ENCODE data around the gene GADD45GIP1.

Gene GADD45GIP1

DNA sequence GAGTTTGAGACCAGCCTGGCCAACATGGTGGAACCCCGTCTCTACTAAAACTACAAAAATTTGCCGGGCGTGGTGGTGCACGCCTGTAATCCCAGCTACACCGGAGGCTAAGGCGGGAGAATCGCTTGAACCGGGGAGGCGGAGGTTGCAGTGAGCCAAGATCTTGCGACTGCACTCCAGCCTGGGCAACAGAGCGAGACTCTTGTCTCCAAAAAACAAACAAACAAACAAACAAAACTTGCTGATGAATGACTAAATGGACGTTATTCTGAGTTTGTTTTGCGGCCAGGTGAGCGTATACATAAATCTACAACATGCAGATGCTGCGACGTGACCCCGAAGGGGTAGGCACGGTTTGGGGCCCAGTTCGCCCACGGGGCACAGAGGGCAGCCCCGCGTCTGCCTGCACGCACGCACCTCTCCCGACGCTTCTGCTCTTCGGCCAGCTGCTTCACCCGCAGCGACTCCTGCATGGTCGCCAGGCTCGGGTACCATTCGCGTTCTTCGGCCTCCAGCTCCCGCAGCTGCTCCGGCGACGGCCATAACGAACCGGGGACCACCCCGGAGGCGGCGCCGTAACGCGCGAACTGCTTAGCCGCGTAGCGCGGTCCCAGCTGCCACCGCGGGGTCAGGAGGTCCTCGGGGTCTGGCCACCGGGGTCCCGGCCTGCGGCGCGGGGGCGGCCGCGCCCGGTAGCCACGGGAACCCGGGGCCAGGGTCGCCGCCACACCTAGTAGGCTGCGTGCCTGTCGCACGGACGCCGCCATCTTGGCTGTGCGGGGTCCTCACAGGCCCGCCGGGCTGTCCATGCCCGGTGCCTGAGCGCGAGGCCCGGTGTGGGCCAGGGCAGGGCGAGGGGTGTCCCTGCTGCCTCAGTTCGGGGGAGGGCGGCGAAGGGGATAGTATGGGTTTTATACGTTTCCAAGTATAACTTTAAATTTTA is at the start of gene GADD45GIP1:
Gene GADD45GIP1 (minus strand): TSS at position 778 of the 943 bp plus-strand sequence. CDS start 11 bp downstream, at position 767.
- DNase-seq, result no peak

DNA sequence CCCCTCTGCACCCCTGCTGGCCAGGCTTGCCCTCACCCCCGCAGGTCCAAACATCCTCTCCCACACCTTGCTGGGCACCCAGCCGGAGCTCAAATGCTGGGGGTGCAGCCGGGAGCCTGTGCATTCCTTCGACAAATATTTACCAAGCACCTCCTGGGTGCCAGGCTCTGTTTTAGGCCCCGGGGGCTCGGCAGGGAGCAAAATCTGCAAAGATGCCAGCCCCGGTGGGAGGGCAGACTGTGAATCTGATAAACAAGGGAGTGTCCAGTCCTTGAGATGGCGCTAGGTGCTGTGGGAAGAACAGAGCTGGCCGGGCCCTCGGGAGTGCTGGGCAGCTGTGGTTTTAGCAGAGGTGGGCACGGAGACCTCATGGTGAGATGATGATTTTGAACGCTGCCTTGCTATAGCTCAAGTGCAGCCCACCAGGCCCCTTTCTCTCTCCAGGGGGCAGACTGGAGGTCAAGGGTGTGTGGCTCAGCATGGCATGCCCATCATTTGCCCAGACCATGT is 48.9 kb upstream of the GADD45GIP1 start:
- no peak for DNase-seq

DNA sequence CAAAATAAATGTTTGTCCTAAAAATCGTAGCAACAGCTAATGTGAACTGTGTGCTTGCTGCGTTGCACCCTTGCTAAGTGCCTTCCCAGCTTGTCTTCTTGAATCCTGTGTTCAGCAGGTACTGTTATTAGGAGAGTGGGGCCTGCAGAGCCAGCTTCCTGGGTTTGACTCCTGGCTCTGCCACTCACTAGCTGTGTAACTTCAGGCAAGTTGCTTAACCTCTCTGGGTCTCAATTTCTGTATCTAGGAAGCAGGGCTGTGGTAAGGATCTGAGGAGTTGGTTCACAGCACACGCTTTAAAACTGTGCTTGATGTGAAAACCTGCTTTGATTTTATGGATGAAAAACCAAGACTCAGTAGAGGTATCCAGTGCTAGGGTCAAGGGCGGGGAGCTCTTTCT is 48.2 kb upstream of the GADD45GIP1 start:
- DNase-seq, result no peak

DNA sequence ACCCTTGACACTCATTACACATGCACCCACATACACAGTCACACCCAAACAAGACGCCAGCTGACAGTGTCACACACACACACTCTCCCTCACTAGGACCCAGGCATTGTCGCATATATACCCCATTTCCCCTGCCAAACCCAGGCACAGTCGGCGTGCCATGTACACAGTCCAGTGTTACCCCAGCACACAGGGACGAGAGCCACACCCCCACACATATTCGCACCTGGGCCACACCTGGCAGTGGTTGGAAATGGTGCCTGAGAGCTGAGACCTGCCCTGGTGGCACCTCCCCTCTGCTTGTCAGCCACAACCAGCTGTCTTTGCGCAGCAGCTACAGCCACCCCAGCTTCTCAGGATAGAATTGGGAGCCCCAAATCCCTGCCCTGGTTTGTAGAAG is 47.2 kb upstream of the GADD45GIP1 start:
- no peak for DNase-seq

DNA sequence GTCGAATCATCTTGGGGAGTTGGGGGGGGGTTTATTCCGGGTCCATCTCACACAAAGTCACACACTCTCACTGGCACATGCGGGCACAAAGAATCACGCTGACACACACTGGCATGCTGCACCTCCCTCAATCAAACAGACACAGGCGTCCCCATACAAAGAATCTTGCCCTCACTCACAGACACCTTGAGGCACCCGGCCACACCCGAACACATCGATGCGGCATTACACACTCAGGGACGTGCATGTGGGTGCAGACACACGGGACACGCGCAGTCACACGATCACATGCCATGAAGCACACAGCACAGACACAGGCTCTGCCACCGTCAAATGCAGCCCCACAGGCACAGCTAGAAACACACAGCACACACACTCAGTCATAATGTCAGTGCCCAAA is 46.1 kb upstream of the GADD45GIP1 start:
- no peak for DNase-seq

DNA sequence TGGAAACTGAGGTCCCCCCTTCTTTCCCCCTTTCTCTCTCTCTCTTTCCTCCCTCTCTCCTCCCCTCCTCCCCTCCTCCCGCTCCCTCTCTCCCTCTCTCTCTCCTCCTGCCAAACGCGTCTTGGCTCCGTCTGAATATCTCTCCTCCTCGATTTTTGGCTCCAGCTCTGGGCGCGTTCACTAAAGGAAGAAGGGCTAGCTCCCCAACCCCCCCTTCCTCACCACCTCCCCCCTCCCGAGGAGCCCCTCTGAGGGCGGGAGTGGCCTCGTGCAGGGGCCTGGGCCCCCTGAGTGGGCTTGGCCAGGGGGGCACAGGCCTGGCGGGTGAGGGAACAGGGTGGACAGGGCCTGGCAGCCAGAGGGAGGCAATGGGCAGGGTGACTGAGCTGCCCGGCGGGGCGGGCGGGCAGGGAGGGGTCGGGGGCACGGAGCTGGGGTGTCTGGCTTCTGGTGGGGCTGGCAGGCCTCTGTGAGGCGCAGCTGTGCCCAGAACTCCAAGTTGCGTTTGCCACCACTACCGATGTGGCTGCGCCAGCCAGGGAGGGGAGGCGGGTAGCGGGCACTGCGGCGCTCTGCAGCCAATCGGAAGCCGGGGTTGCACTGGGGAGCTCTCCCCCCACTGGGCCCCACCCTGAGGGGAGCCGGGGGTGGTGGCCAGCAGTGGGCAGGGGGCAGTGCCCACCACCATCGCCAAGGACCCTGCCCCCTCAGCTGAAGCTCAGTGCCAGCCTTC is 45.3 kb upstream of the GADD45GIP1 start:
- no peak for DNase-seq

DNA sequence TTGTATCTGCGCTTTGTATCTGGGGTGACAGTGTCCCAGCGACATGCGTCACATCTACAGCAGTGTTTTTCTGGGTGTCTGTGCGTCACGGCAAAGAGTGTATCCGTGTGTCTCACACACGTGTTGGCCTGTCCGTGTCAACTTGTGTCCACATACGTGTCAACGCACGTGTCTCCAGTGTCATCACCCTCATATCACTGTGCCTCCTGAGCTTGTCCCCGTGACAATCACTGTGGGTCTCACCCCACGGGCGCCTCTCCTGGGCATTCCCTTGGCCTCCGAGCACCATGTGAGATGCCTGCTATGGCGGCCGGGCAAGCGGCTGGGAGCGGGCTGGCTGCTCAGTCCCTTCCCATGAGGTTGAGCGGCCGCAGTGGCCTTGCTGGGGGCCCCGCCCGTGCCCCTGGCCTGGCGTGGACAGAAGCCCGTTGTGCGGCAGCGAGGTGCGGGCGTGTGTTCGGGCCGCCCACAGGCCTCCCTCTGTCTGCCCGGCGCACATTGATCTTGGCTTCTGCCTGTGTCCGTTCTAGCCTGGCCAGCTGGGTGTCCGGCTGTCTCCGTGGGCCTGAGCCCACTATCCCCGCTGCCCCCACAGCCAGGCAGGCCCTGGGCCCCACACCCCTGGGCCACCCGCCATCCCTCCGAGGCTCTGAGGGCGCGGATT is 44.6 kb upstream of the GADD45GIP1 start:
- DNase-seq, result no peak

DNA sequence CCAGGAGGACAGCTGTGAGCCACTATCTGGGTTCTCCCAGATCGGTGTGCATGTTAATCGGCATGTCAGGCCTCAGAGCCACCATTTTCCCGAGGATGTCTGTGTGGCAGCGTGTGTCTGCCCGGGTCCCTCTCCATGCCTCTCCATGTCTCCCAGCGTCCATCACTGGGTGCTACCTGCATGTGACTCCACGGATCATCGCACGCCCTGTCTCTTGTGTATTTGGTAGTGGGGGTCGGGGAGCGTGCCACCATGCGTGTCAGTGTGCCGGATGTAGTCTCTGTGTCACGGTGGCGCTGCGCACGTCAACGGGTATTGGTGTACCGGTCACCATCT is 44.1 kb upstream of the GADD45GIP1 start:
- DNase-seq, result no peak

DNA sequence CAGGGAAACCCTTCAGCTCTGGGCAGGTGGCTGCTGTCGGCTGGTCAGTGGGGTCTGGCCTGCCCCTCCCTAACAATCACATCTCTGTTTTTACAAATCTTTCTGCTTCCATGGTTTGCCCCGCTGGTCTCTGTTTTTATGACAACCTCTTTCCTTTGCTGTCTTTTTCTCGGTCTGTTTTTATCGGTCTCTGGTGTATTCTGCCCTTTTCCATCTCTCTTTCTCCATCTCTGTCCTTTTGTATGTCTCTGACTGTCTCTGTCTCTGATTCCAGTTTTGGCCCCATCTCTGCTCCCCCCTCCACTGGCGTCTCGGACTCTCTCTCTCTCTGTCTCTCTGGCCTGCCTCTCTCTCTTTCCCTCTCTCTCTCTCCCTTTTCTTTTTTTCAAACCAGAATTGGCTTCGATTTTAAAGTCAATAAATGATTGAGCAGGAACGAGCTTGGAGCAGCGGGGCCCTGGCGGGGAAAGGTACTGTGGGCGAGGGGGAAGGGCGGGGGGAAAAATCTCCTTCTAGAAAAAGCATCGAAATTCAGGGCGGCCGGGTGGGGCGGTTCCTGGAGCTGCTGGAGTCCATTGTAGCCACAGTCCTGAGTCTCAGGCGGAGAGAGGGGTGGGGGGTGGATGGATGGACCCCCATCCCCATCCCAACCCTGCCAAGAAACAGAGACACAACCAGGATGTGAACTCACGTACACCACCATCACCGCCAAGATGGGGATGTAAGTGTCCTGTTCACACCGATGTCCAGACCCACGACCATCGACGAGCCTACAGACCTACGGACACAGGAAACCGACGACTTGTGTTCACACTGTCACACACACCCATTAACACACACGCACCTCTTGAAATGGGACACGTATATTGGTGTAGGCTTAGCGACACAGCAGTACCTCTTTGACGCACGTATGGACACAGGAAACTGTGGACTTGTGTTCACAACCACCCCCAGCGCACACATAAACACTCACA is 41.2 kb upstream of the GADD45GIP1 start:
- no peak for DNase-seq

DNA sequence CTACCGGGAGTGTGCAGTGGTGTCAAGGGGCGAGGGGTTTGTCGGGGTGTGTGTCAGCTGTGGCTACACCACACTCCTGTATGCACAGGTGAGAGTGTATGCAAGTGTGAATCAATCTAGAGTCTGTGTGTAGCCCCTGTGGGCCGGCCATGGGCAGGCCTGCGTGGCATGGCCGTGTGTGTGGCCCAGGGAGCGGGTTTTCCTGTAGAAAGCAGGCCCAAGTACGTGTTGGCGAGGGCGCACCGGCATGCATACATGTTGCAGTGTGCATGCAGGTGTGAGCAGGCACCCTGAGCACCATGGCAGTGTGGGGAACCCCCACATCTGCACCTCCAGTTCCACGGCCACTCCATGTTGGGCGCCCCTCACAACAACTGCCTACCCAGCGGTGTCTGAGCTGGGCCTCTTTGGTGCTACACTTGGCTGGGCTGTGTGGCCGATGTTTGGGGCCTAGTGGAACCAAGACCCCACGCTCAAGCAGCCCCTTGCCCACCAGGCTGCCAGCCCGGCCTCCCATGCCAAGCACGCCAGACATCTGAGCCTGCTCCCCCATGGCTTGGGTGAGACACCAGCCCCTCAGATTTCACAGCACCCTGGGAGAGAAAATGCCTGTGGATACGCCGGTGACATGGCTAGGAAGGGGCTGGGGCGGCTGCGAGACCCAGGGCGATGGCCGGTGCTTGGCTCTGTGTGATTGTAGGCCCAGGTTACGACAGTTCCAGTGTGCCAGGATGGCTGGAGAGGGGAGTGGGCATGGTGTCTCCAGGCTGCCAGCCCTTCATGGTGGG is 40.4 kb upstream of the GADD45GIP1 start:
- DNase-seq, result no peak

DNA sequence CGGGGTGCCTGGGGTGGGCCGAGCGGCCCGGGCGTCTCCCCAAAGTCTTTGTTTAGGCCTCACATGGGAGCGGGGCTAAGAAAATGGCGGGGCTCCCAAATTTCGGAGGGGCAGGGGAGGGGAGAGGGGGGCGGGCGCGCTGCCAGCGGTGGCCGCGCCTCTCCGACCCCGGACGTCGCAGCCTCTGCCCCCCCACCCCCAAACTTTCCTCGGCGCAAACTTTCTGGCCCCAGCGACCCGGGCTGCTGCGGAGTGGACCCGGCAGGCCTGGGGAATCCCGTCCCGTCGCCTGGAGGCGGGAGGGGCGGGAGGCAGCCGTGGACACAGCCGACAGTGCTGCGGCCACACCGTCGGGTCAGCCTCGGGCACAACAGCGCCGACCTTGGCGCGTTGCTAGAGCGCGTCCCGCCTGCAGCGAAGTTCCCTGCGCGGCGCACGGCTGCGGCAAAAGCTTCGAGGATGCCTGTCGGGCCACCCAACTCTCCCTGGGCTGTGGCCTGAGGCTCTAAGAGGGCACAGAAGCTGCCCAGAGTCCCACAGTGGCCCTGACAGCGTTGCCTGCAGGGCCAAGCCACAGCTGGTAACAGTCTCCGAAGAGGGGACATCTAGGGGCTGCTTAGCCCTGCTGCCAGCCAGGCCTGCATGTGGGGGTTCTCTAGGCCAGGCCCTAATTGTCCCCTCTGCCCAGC is 39.5 kb upstream of the GADD45GIP1 start:
- no peak for DNase-seq

DNA sequence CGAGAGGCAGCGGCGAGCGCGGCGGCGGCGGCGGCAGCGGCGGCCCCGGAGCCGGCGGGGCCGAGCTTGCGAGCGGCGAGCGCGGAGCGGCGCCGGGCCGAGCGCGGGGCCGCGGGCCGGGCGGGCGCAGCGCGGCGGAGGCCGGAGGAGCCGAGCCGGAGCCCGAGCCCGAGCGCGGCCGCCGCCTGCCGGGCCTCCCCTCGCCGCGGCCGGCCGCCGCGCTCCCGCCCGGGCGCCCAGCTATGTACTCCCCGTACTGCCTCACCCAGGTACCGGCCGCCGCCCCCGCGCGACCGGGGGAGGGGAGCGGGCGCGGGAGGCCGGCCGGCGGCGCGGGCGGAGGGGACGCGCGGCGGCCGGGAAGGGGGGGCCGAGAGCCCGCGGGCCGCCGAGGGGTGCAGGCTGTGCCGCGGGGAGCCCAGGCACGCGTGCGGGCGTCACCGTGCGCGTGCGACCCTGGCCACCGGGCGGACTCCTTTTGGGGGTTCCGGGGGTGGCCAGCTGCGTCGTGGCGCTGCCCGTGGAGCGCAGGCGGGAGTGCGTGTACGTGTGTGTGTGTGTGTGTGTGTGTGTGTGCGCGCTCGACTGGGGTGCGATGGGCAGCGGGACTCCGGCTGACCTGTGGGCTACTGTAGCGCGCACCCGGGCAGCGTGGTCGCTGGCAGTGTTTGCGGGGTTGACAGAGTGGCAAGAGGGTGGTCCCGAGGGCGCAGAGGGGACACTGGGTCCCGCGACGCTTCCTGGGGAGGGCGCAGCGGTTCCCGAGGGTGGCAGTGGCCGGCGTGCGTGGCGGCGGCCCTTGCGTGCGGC is 38.8 kb upstream of the GADD45GIP1 start:
- no peak for DNase-seq

DNA sequence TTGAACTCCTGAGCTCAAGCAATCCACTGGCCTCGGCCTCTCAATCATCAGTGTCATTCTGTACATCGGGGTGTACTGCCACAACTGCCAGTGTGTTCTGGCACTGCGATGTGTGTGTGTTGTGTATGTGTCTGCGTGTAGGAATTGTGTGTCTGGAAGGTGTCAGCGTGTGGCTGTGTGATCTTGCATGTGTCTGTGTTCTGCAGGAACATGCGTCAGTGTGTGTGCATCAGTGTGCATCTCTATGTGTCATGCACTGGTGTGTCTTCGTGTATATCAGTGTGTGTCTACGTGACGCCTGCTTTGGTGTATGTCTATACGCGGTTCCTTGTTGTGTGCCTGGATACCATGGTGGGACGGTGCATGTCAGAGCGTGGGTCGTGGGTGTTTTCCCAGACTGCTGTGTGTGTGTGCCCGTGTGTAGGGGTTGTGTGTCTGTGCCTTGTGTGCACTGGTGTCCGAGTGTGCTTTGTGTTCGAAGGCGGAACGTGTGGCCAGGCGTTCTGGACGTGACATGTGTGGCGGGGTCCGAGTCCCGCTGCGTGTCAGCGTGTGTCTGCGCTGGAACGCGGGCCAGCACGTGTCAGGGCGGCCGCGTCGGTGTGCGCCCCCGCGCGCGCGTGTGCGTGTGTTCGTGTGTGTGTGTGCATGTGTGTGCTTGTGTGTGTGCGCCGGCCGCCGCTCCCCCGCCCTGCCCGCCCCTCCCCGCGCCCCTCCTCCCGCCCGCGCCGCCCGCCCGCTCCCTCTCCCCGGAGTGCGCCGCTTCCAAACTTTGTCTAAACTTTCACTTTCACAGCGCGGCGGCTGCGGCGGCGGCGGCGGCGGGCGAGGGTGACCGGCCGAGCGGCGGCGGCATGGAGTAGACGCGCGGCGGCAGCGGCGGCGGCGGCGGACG is 37.9 kb upstream of the GADD45GIP1 start, which contains the start of gene NFIX:
Gene NFIX (plus strand): TSS at position 775 of the 895 bp plus-strand sequence. CDS start 363 bp downstream, outside the sequence.
- no peak for DNase-seq

DNA sequence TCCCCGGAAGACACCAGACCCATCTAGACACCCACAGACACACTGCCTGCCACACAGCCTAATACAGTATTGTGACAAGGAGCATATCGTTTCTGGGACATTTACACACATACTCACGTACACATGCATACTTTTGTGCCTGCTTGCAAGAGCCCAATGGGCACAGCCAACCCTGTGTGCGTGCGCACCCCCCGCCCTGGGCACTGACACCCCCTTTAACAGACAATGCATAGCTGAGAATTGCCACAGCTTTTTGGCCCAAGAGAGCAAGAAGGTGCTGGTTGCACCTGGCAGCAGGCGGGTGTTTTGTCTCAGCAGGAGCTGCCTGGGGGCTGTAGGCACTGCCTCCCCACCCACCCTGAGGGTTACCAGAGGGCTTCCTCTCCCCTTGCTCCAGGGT is 36.5 kb upstream of the GADD45GIP1 start:
- DNase-seq, result no peak

DNA sequence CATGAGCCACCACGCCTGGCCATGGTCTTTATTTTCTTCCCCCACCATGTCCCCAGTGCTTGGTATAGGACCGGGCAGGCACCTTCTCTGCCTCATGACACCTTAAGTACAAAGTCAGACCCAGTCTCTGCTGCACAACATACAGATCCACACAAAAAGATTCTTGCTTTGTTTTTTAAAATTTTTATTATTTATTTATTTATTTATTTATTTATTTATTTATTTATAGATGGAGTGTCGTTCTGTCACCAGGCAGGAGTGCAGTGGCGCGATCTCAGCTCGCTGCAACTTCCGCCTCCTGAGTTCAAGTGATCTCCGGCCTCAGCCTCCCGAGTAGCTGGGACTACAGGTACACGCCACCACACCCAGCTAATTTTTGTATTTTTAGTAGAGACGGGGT is 35.7 kb upstream of the GADD45GIP1 start:
- no peak for DNase-seq

DNA sequence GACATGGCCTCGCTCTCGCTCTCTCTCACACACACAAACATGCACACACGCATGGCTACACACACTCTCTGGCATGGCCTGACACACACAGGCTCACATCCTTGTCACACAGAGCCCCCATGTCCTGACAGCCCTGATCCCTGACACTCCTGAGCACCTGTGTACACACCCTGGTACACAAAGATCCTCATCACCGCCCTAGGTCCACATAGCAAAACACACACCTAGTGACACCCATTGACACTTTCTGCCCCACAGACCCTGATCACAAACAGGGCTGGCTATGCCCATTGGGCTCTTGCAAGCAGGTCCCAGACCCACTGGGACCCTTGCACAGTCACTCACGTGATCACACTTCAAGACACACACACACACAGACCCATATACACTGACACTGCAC is 34.3 kb upstream of the GADD45GIP1 start:
- DNase-seq, result no peak

DNA sequence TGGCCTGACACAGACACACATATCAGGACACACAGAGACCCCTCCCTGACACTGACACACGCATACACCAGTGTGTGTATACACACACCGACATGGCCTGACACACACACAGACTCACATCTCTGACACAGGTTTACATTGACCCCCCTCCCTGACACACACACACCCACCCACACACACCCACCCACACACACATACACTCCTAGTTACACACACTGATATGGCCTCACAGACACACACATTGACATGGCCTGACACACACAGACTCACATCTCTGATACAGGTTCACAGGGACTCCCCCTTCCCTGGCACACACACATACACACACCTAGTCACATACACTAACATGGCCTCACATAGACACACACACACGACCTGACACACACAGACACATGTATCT is 33.8 kb upstream of the GADD45GIP1 start:
- DNase-seq, result no peak

DNA sequence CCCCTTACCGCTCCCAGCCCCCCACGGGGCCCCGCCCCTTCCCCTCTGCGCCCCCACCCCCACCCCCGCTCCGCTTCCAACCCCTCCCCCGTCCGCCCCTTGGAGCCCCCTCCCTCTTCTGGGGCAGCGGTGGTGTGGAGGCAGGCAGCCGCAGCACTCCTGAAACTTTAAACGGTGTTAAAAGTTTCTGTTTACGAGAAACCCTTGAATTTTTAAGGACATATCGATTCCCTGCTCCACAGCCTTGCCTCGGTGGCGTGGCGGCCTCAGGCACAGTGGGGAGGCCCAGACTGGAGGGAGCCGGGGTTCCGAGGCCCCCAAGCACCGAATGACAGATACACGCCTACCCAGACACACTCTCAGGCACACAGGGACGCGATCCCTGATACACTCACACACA is 33.4 kb upstream of the GADD45GIP1 start:
- no peak for DNase-seq

DNA sequence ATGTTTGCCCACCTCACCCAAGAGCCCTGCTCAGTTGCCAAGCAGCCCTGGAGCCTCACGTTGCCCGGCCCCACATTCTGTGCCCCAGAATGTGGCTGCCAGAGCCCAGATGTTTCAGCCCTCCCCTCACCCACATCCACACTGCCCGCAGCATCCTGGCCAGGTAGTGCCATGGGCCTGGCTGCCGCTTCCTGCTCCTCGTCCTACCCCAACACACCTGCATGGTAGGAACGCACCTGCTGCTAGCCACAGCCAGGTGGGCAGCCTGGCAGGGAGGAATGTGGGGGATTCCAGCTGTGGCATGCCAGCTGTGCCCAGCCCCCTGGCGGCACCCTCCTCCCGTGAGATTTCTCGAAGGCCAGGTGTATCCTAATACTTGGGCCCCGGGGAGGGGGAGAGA is 30.8 kb upstream of the GADD45GIP1 start:
- no peak for DNase-seq
